Karpas-422 (cell line): Measurements from ENCODE around the gene CNTNAP2. TPM values are rescaled to one million over a fixed set of nuclear protein-coding genes. Genes with fewer than 3 reads are reported as not detected.

Source experiments
- DNase-seq: peaks from one replicate; pipeline ENCODE4 v3.0.0-alpha.2; 2015
- H2AFZ ChIP-seq: fragments of 200-600 bp; sonication (generic); 2 replicates; pipeline ENCODE4 v1.6.1; 2014; ENCODE audit warnings: antibody characterized with exemption, low read length, mixed read lengths
- H3K27ac ChIP-seq: fragments of 200-600 bp; sonication (generic); 2 replicates; pipeline ENCODE4 v1.5.1; 2014; ENCODE audit warnings: mild to moderate bottlenecking, low read length, moderate library complexity
- H3K27me3 ChIP-seq: fragments of 200-600 bp; sonication (generic); 2 replicates; pipeline ENCODE4 v1.6.1; 2014; ENCODE audit warnings: low read length, mixed read lengths
- H3K36me3 ChIP-seq: fragments of 200-600 bp; sonication (generic); 2 replicates; pipeline ENCODE4 v1.6.1; 2014; ENCODE audit warnings: low read length, mixed read lengths; ENCODE audit not compliant: insufficient read depth
- H3K4me1 ChIP-seq: fragments of 200-600 bp; sonication (generic); 2 replicates; pipeline ENCODE4 v1.6.1; 2014; ENCODE audit warnings: mild to moderate bottlenecking, low read length, mixed read lengths
- H3K4me2 ChIP-seq: fragments of 200-600 bp; sonication (generic); 2 replicates; pipeline ENCODE4 v1.6.1; 2014; ENCODE audit warnings: low read length, low read depth, mild to moderate bottlenecking; ENCODE audit not compliant: poor library complexity, severe bottlenecking
- H3K4me3 ChIP-seq: fragments of 200-600 bp; sonication (generic); 2 replicates; pipeline ENCODE4 v1.5.1; 2014; ENCODE audit warnings: mild to moderate bottlenecking, antibody characterized with exemption, low read length, mixed read lengths
- H3K79me2 ChIP-seq: fragments of 200-600 bp; sonication (generic); 2 replicates; pipeline ENCODE4 v1.6.1; 2014; ENCODE audit warnings: mild to moderate bottlenecking, low read length, mixed read lengths
- H3K9ac ChIP-seq: fragments of 200-600 bp; sonication (generic); 2 replicates; pipeline ENCODE4 v1.6.0; 2014; ENCODE audit warnings: low read length
- H3K9me2 ChIP-seq: fragments of 200-600 bp; sonication (generic), shearing (Covaris generic); replicated peaks from 2 replicates; pipeline ENCODE4 v1.6.0; 2014; ENCODE audit warnings: mild to moderate bottlenecking, low read length, moderate library complexity; ENCODE audit not compliant: insufficient read depth
- H3K9me3 ChIP-seq: fragments of 300-700, 200-600 bp; sonication (generic); 2 replicates; pipeline ENCODE4 v1.6.1; 2014; ENCODE audit warnings: low read length, mixed read lengths
- H4K20me1 ChIP-seq: fragments of 200-600 bp; sonication (generic); 2 replicates; pipeline ENCODE4 v1.6.1; 2014; ENCODE audit warnings: mild to moderate bottlenecking, antibody characterized with exemption, low read length, low read depth; ENCODE audit not compliant: insufficient read depth
- total RNA-seq: library from RNA; depleted of rRNA; stranded (reverse); fragments of >200 nt; shearing (Covaris generic); gene quantifications from 2 replicates; pipeline ENCODE4 v1.2.3, GENCODE V29; 2014; ENCODE audit warnings: low replicate concordance

Gene CNTNAP2
- total RNA-seq, 1 experiment from 2014 or later, result not detected

- Histone ChIP-seq H3K9ac (no peak overlapping the region), H4K20me1 (no peaks in the 10 kb centered on the region), H3K4me3 (no peak overlapping the region), H3K27me3 (no peaks in the 10 kb centered on the region), H3K27ac (no peak overlapping the region), H2AFZ (no peak overlapping the region), H3K9me2 (no peaks in the 10 kb centered on the region), H3K9me3 (no peaks in the 10 kb centered on the region), H3K4me1 (no peaks in the 10 kb centered on the region), H3K79me2 (no peaks in the 10 kb centered on the region), H3K36me3 (no peaks in the 10 kb centered on the region), H3K4me2 (no peak overlapping the region)
- DNase-seq, result no peak
Measured at GRCh38 chr7:148153616-148154284, 2037.1 kb downstream of the CNTNAP2 start.

GRCh38 chr7:148155000-148155399 lies 2038.4 kb downstream of the CNTNAP2 start:
- H4K20me1 ChIP-seq, result no peaks in the 10 kb centered on the region
- H3K4me2 ChIP-seq, result no peak overlapping the region
- H3K9me2 ChIP-seq, result no peaks in the 10 kb centered on the region
- no peak overlapping the region for H3K4me3 ChIP-seq
- no peak overlapping the region for H2AFZ ChIP-seq
- no peaks in the 10 kb centered on the region for H3K79me2 ChIP-seq
- H3K27ac ChIP-seq, result no peak overlapping the region
- no peaks in the 10 kb centered on the region for H3K9me3 ChIP-seq
- H3K4me1 ChIP-seq, result no peaks in the 10 kb centered on the region
- H3K27me3 ChIP-seq, result no peaks in the 10 kb centered on the region
- DNase-seq, result no peak
- H3K36me3 ChIP-seq, result no peaks in the 10 kb centered on the region
- no peak overlapping the region for H3K9ac ChIP-seq

DNA sequence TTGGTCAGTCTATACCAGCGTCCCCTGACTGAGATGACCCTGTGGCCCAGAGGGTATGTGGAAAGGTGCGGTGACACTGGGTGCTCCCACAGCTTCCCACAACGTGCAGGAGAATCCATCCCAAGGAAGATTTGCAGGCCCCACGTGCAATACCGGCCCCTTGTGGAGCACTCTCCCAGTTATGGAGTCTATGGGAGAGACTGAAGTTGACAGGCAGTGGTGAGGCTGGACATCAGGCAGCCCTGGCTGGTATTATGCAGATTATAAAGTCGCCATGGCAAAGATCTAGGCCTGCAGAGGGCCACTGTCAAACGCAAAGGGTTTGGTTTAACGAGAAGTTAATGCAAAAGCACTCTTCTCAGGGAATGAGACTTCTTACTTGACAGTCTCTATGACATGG lies 2039.2 kb downstream of the CNTNAP2 start:
- no peaks in the 10 kb centered on the region for H3K36me3 ChIP-seq
- H4K20me1 ChIP-seq, result no peaks in the 10 kb centered on the region
- no peaks in the 10 kb centered on the region for H3K4me1 ChIP-seq
- H3K9ac ChIP-seq, result no peak overlapping the region
- DNase-seq, result no peak
- no peaks in the 10 kb centered on the region for H3K79me2 ChIP-seq
- H3K9me2 ChIP-seq, result no peaks in the 10 kb centered on the region
- H3K27ac ChIP-seq, result no peak overlapping the region
- H3K4me2 ChIP-seq, result no peak overlapping the region
- H2AFZ ChIP-seq, result no peak overlapping the region
- H3K4me3 ChIP-seq, result no peak overlapping the region
- H3K27me3 ChIP-seq, result no peaks in the 10 kb centered on the region
- no peaks in the 10 kb centered on the region for H3K9me3 ChIP-seq

- H3K4me3 ChIP-seq, result no peak overlapping the region
- H4K20me1 ChIP-seq, result no peaks in the 10 kb centered on the region
- H3K36me3 ChIP-seq, result no peaks in the 10 kb centered on the region
- H3K27me3 ChIP-seq, result no peaks in the 10 kb centered on the region
- H3K4me1 ChIP-seq, result no peaks in the 10 kb centered on the region
- H3K9me2 ChIP-seq, result no peaks in the 10 kb centered on the region
- no peak overlapping the region for H3K27ac ChIP-seq
- H3K9me3 ChIP-seq, result no peaks in the 10 kb centered on the region
- H3K9ac ChIP-seq, result no peak overlapping the region
- H3K79me2 ChIP-seq, result no peaks in the 10 kb centered on the region
- H3K4me2 ChIP-seq, result no peak overlapping the region
- no peak overlapping the region for H2AFZ ChIP-seq
- no peak for DNase-seq
Measured at GRCh38 chr7:148156233-148156632, 2039.6 kb downstream of the CNTNAP2 start.

GRCh38 chr7:148159331-148159730 lies 2042.7 kb downstream of the CNTNAP2 start:
- Histone ChIP-seq H3K9ac (no peak overlapping the region), H3K9me2 (no peaks in the 10 kb centered on the region), H3K79me2 (no peaks in the 10 kb centered on the region), H3K36me3 (no peaks in the 10 kb centered on the region), H3K9me3 (no peaks in the 10 kb centered on the region), H3K4me1 (no peaks in the 10 kb centered on the region), H3K27ac (no peak overlapping the region), H2AFZ (no peak overlapping the region), H4K20me1 (no peaks in the 10 kb centered on the region), H3K4me3 (no peak overlapping the region), H3K4me2 (no peak overlapping the region), H3K27me3 (no peaks in the 10 kb centered on the region)
- no peak for DNase-seq

- Histone ChIP-seq H3K4me3 (no peak overlapping the region), H3K4me1 (no peaks in the 10 kb centered on the region), H3K79me2 (no peaks in the 10 kb centered on the region), H3K36me3 (no peaks in the 10 kb centered on the region), H3K9ac (no peak overlapping the region), H4K20me1 (no peaks in the 10 kb centered on the region), H3K27me3 (no peaks in the 10 kb centered on the region), H3K27ac (no peak overlapping the region), H3K4me2 (no peak overlapping the region), H2AFZ (no peak overlapping the region), H3K9me3 (no peaks in the 10 kb centered on the region), H3K9me2 (no peaks in the 10 kb centered on the region)
- DNase-seq, result no peak
Measured at GRCh38 chr7:148161776-148162175, 2045.2 kb downstream of the CNTNAP2 start.

DNA sequence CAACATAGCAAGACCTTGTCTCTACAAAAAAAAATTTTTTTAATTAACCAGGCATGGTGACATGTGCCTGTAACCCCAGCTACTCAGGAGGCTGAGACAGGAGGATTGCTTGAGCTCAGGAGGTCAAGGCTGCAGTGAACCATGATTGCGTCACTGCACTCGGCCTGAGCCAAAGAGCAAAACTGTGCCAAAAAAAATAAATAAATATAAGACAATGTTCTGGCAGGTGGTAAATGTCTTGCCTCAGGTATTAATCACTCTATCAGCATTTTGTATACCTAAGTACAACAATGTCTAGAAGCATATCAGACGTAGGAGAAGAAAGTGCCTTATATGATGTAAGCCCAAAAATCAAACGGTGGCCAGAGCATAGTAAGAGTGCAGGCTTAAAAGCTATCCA lies 2046.2 kb downstream of the CNTNAP2 start:
- Histone ChIP-seq H3K9me3 (no peaks in the 10 kb centered on the region), H3K4me2 (no peak overlapping the region), H4K20me1 (no peaks in the 10 kb centered on the region), H3K79me2 (no peaks in the 10 kb centered on the region), H3K36me3 (no peaks in the 10 kb centered on the region), H3K27ac (no peak overlapping the region), H3K9ac (no peak overlapping the region), H3K4me1 (no peaks in the 10 kb centered on the region), H3K9me2 (no peaks in the 10 kb centered on the region), H2AFZ (no peak overlapping the region), H3K27me3 (no peaks in the 10 kb centered on the region), H3K4me3 (no peak overlapping the region)
- DNase-seq, result no peak

DNA sequence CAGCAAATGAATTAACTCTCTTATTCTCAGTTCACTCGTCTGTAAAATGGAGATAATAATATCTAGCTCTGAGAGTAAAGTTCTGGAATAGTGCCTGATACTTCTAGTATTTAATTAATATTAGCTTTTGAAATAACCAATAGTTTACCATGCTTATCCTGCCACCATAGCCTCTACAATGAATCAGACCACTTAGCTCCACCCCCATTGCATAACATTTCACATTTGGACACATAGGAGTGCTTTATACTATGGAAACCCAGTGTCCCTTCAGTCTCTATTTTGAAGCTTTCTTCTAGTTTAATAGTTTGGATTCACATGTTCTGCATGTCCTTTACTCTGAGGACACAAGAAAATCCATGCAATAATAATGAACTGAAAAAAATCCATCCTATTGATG lies 2046.6 kb downstream of the CNTNAP2 start:
- H3K9me2 ChIP-seq, result no peaks in the 10 kb centered on the region
- H3K4me2 ChIP-seq, result no peak overlapping the region
- H3K36me3 ChIP-seq, result no peaks in the 10 kb centered on the region
- H3K9me3 ChIP-seq, result no peaks in the 10 kb centered on the region
- DNase-seq, result no peak
- H3K4me1 ChIP-seq, result no peaks in the 10 kb centered on the region
- no peaks in the 10 kb centered on the region for H3K27me3 ChIP-seq
- no peak overlapping the region for H3K4me3 ChIP-seq
- H3K79me2 ChIP-seq, result no peaks in the 10 kb centered on the region
- no peak overlapping the region for H3K9ac ChIP-seq
- no peaks in the 10 kb centered on the region for H4K20me1 ChIP-seq
- H3K27ac ChIP-seq, result no peak overlapping the region
- H2AFZ ChIP-seq, result no peak overlapping the region
